ENCODE measurements around the gene MYO18B.
A peak's percentile ranks its signal among the peaks of the same experiment; 100 is the strongest.
"Not testable (repeated sequence)": the region's sequence is repeated elsewhere in the genome, so short reads cannot be mapped to it uniquely, and the experiment has no call there.

Gene MYO18B

DNA sequence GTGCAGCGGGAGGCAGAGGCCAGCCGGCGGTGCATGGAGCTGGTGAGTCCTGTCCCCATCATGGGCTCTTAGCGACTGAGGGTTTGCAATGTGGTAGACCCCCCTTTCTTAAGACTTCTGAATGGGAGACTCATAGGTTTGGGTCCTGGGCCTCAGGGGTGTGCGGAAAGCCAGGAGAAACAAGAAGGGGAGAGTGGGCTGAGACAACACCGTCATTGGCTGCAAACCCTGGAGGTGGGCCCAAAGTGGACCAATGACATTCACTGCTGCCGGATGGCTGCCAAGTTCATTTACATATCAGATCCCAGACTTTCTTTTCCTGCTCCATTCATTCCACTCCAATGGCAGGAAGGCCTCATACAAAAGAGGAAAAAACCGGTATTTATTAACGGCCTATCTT lies 213.3 kb downstream of the MYO18B start:
- DNase-seq = no peak

DNA sequence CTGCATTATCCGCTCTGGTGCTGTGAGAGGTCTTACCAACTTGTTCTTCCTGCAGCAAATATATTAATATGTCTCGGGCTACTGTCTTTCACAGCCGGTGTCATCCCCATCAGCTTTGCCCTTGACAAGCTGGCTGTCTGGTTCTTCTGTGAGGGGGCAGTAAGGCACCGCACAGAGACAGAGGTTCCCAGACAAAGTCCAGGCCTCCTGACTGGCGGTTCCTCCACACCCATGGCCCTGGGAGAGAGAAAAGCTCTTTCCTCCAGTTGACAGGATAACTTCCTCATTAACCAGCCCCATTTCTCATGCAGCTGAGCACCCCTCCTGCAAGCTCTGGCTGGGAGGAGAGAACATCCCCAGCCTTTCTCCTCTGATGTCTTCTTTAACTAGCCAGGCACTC lies 214.8 kb downstream of the MYO18B start:
- DNase-seq = no peak

DNA sequence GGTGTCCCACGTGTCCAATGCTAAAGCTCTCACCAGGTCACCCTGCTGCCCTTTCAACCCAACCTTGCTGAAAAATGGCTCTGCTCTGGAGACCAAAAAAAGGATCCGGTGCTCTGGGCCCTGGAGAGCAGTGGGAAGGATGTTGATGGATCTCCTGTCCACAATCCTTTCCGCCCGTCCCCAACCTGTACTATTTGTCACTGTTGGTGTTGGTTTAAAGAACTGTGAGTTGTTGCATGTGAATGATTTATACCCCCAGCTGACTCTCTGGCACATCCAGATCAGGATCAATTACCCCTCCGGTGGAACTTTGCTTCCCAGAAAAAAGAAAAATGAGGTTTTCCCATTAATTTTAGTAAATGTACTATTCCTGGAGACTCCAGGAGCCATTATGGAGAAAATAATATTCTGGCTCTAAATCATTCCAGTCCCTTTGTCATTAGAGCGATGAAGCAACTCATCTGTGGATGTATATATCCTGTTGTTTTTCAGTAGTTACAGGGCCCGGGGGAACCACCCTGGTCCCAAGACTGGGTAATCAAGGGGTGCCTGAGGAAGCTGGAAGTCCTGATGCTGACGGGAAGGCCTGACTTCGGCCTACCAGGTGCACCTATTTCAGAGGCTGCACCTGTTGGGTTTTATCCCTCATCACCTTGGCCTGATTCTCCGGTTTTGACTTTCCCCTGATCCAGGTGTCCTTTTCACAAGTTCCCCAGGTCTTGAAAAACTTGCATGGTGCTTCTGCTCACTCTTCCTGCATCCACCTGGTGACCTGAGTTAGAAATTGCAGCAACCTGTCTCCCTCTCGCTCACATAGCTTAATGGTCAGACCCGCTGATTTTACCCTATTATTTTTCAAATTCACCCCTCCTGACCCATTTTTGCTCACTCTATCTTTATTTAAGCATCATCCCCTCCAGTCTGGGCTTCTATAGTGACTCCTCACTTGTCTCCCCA lies 218.1 kb downstream of the MYO18B start:
- no peak for DNase-seq

DNA sequence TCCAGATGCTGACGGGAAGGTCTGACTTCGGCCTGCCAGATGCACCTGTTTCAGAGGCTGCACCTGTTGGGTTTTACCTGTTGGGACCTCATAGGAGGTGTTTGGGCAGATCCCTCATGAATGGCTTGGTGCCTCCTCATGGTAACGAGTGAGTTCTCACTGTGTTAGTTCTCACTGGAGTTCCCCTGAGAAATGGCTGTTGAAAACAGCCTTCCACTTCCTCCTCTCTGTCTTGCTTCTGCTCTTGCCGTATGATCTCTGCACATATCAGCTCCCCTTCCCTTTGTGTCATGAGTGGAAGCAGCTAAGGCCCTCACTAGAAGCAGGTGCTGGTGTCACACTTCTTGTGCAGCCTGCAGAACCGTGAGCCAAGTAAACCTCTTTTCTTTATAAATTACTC lies 219.7 kb downstream of the MYO18B start:
- no peak for DNase-seq

DNA sequence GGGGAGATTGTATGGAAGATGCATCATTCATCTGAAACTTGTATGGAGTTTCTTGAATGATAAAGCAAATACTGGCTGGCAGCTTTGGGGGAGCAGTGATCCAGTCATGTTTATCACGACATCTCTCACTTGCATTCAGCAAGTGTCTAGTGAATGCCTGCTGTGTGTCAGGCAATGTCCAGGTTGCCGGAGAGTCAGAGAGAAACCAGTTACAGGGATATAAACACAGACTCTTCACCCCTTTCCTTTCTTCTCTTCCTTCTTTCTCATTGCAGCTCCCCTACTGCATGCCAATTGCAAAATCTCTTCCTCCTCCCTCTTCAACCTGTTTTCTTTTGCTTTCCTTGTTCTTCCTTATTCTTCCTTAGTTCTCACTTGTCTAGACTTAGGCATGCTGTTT lies 220.7 kb downstream of the MYO18B start:
- no peak for DNase-seq

DNA sequence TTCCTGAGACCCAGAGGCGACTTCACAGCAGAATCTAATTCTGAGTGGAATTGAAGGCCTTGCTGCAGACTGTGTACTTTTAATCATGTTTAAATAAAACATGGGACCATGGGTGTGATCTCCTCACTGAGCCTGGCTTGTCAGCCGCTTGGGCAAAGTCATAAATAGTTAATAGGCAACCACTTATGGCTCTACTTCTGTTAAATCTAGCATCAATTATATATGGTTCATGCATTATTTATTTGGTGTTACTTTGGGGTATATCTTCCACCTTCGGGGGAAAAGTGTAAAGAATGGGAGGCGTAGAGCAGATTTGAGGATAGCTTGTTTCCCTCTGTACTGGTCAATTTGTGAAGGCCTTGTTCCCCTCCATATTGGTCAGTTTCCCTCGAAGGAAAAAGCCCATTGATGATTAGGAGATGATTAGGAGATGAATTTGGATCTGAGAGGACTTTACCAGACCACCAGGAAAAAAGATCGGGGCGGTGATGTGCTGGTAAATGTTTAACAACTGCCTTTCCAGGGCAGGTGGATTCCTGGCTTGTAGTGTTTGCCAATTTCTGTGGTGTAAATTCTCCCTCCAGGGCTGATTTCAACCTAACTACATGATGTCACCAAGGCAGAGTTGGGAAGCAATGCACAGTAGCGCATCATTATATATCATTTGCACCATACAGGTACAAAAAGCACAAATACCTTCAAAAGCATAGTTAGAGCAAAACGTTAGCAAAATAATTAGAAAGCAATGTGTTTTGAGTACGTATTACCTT lies 223.2 kb downstream of the MYO18B start:
- no peak for DNase-seq

DNA sequence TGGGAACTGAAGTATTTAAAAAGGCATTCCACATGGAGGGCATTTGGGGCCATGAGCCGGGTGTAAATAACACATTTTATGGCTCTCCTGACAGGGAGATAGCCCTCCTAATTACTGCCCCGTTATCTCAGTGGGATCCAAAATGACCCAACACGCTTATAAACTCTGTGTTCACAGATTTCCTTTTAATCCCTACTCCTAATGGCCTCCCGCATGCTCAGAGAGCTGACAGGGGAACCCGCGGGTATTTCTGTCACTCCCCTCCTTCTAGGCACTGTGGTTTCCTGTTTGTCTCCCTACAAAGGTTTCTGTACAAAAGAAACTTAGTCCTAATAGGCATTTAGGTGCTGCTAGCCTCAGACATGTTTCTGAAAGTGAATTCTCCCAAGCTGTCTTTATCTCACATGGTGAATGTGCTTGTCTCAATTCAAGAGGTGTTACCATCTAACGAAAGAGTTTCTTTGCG lies 224.5 kb downstream of the MYO18B start:
- no peak for DNase-seq

DNA sequence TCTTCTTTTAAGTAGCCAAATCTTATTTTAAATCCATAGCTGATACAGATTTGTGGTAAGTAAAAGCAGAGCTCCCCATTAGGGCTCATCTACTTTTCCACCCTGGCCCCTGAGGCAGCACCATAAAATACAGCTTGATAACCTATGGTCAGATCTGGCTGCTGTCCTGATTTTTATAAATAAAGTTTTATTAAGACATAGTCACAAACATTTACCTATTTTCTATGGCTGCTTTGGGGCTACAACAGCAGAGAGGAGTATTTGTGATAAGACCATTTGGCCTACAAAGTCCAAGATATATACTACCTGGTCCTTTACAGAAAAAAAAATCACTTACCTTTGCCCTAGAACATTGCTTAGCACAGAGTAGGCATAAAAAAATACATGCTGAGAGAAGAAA lies 227.3 kb downstream of the MYO18B start:
- DNase-seq = no peak

DNA sequence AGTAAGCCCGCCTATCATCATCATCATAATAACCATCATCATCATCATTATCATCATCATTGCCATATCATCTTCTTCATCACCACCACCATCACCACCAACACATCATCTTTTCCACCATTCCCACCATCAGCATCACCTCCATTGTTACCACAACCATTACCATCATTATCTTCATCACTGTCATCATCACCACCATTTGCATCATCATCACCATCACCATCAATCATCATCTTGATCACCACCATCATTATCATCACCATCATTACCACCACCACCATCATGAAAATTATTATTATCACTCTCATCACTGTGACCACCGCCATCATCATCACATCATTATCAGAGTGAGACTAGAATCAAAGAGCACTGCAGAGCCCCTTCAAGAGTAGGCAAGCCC lies 227.9 kb downstream of the MYO18B start:
- no peak for DNase-seq

DNA sequence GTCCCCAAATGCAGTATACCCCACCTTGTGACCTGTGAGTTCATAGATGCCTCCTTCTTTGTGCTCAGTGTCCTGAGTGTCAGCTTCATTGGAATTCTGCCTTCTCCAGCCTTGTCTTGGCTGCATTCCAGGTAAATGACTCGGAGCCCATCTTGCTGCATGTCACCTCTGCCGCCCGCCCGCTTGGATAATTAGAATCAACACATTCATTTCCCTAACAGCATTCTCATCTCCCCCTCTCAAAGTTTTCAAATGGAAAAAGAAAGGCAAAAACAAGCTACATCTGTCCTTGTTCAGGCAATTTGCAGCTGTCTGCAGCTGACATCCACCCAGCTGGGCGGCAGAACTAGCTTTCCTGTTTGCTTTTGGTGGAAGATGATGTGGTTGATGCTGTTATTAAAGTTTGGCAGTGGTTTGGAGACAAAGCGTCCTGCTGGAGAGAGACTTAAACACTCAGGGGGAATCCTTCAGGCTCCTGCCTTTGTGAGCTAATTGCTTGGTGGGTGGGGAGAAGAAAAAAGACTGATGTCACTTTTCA lies 228.5 kb downstream of the MYO18B start:
- DNase-seq = no peak

DNA sequence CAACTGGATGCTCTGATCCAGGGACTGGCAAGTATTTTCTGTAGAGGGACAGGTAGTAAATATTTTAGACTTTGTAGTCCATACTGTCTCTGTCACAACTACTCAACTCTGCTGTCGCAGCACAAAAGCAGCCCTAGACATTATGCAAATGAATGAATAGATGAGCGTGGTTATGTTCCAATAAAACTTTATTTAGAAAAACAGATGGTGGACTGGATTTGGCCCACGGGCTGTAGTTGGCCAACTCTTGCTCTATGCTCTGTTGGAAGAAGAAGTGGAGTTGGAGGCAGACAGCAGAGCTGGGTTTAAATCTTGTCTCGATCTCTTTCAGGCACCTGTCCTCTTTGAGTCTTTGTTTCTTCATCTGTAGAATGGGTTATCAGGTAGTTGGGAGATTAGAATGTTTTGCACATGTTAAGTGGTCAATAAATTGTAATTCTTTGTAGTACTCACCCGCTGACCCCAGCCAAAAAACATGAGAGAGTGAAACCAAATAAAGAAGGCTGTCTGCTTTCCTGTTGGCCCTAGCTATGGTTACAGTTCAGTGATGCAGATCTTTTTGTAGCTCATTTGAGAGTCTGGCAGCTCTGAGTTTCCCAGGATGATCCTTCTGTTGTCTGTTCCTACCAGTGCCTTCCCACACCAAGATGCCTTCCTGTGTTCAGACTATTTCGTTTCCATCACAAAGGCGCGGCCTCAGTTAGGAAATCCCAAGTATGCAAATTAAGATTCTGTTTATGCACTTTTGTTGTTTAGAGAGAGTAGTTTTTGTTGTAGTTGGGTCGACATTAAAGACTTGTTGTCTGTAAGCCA lies 229.2 kb downstream of the MYO18B start:
- no peak for DNase-seq

DNA sequence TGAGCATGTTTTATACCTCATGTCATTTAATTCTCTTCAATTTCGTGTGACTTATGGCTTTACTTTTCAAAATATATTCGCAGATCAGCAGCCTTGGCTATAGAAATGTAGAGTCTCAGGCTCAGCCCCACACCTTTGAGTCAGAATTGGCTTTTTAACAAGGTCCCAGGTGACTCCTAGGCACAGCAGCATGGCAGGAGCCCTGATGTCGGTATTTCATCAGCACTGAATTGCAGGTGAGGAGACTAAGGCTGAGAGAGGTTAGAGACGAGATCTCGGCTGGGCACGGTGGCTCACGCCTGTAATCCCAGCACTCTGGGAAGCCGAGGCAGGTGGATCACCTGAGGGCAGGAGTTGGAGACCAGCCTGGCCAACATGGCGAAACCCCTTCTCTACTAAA lies 230.4 kb downstream of the MYO18B start:
- no peak for DNase-seq

DNA sequence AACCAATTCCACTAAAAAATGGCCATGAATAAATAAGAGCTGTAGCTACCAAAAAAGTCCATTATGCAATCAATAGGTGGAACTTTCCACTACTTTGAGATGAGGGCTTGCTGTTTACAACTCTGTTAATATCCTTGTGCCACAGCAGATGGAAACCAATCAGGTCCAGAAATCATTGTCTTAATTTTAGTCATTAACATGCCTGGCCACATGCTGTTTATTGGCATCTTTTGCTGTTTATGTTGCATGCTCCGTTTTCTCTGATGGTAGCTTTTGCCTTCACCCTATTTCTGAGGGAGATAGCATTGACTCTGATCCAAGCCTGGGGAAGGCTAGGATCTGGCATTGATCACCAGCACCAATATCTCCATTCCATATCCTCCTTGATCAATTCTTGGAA lies 234.4 kb downstream of the MYO18B start:
- DNase-seq = no peak

DNA sequence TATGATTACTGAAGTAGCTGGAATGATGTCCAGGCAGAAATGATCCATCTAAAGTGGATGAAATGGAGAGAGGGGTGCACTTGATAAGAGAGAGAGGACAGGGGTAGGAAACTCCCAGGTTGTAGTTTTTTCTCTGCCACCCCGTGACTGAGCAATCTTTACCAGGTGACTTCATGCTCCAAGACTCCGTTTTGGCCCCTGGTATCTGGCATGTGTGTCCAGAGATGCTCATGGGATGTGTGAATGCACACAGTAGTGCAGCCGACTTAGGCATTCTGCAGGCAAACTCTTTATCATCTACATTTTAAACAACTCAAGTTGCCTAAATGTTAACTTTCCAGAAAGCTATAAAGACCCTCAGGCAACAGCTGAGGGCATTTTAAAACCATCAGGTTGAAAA lies 238.0 kb downstream of the MYO18B start:
- DNase-seq = no peak

DNA sequence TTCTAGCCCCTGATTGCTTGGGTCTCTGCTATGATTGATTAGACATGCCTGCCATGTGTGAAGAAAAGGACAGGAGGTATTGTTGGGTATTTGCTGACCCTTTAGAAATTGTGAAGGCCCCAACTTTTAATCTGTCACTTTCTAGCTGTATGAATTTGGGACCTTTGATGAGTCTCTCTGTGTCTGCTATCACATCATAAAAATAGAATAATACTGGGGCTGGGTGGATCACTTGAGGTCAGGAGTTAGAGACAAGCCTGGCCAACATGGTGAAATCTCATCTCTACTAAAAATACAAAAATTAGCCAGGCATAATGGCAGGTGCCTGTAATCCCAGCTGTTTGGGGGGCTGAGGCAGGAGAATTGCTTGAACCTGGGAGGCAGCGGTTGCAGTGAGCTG lies 242.9 kb downstream of the MYO18B start:
- not testable (repeated sequence) for DNase-seq

DNA sequence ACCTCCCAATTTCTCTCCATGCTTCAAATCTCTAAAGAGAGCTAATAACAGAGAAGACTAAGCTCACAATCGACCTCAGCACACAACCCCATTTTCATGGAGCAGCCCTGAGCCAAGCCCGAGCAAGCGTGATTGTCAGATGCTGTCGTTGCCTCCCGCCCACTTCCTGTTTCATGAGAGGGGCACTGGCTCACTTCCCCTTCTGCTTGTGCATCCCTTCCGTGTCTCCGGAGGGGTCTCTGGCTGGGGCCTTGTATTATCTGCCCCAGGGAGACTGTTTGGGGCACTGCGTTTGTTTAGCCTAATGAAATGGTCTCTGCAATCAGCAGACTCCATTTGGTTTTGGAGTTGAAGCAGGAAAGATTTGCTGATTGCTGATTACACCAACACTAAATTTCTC lies 246.0 kb downstream of the MYO18B start:
- peak; percentile 28 for DNase-seq

DNA sequence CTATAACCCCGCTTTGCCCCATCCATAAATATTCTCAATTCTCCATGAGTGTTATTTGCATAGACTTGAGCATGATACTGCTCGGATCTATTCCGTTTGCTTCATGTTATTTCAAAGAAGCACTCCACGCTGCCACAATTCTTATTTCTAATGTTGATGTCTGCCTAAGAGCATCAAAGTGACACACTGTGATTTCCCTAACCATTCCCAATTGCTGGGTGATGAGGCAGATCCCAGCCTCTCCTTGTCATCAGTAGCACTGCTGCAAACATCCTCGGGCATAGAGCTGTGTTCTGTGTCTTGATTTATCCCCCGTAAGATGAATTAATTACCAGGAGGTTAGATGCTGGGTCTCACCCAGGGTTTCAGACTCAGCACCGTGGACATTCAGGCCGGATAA lies 249.0 kb downstream of the MYO18B start:
- DNase-seq = no peak

DNA sequence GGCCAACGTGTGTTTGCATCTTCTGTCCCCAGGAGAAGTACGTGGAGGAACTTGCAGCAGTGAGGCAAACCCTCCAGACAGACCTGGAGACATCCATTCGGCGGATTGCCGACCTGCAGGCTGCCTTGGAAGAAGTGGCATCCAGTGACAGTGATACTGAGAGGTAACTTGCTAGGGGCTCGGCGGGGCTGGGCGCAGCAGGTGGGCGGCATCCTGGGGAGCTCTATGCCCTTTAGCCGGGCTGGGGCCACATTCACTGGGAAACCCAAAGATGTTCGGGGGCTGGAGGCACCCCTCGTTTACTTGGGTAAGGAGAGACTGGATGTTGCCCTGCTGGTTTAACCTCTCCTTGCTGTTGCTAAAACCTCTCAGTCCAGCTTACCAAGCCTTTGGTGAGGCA lies 250.3 kb downstream of the MYO18B start:
- no peak for DNase-seq

DNA sequence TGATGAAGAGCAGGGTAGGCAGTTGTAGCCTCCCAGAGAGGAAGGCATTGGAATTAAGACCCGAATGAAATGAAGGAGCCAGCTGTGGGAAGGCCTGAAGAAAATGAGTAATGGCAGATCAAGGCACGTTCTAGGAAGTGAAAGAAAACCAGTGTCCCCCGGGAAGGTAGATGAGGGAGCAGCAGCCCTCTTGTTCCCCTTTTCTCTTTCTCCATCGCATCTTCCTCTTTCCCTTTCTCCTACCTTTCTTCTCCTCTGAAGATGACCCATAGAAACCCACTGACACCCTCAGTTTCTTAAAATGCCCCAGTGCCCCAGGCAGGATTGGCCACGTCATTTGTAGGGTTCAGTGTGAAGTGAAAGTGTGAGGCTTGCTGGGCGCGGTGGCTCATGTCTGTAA lies 254.7 kb downstream of the MYO18B start:
- no peak for DNase-seq

DNA sequence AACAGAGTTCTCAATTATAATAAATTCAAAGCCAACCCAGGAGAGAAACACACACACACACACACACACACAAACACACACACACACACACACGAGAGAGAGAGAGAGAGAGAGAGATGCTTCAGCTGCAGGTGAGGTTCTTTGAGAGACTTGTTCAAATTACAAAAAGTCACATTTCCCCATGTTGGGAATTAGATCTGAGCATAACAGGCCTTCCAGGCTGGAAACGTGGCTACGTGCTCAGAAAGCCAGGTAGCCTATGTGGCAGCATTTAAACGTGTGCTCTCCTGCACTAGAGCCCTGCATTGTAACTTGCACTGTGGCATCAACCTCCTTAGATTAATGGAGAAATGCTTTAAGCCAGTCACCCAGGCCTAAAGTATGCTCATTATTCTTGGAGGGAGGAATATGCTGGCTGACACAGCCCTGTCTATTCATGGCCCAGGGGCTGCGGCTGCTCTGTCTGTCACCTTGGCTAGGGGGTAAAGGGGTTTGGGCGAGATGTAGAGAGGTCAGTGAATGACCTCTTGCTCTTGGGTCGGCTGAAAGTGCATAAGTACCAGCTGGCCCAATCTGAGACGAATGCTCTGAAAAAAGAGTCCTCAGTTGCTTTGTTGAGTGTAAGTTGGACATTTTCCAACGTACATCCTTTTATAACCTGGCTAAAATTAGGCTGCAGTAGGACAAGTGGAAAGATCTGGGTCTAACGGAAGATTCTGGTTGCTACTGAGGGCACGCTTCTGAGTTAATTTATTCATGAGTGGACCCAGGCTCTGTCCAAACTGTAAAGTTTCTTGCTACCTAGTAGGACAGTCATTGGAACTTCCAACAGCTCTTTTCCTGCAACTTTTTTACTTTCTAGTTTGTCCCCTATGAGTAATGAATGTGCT lies 256.1 kb downstream of the MYO18B start:
- no peak for DNase-seq

DNA sequence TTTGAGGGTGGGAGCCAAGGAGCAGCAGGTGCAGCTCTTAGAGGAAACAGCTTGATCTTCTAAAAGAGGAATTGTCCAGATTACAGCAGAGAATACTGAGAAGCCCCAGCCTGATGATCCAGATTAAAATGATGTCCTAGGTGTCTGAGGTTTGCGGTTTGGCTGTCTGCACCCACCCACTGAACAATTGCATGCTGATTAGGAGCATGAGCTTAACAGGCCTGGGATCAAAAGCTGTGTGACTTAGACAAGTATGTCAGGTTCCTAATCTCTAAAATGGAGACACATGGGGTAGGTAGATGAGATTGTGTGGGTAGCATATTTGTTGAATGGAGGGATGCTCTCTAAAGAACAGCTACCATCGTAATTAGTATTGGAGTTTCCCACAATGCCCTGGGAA lies 260.5 kb downstream of the MYO18B start:
- no peak for DNase-seq

DNA sequence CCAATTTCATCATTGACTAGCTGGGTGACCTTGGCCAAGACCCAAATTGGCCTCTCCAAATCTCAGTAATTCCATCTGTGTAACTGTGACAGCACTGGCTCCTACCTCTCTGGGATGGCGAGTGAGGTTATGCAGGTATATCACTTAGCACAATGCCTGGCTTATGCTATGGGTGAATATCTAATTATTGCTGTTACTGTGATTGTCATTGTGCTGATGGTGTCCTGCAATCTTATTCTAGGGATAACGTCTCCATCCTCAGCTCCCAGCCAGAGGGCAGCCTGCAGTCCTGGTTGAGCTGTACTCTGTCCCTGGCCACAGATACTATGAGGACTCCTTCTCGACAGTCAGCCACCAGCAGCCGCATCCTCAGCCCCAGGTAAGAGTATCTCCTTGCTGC lies 262.5 kb downstream of the MYO18B start:
- no peak for DNase-seq

All from stimulated activated CD8-positive, alpha-beta memory T cell treated with anti-CD3 and anti-CD28 coated beads, Interleukin-4, amount 100 ng/mL, for 48 hours (primary cell).